ENCODE data around the gene ADAMTS3.
"Not testable (repeated sequence)": the region's sequence is repeated elsewhere in the genome, so short reads cannot be mapped to it uniquely, and the experiment has no call there.

Gene ADAMTS3

GRCh38 chr4:72467633-72468032, 101.4 kb downstream of the ADAMTS3 start:
- no peak for DNase-seq

- no peak for DNase-seq
Measured at GRCh38 chr4:72463724-72464123, 105.3 kb downstream of the ADAMTS3 start.

DNA sequence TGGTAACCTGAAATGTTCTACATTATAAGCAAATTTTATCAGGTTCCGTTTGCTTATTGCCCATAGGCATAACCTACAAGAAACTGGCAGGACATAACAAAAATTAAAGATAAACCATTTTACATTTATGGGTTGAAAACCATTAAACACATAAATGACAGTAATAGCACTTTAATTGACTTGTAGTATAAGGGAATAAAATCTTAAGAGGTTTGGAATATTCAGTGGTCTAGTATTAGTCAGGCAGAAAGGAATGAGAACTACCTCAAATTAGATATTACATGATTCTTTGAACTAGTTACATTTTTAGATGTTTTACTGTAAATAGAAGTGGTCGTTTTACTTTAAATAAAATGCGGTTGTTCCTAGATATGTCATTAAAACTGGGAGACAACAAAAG, 111.9 kb downstream of the ADAMTS3 start:
- DNase-seq = no peak

DNA sequence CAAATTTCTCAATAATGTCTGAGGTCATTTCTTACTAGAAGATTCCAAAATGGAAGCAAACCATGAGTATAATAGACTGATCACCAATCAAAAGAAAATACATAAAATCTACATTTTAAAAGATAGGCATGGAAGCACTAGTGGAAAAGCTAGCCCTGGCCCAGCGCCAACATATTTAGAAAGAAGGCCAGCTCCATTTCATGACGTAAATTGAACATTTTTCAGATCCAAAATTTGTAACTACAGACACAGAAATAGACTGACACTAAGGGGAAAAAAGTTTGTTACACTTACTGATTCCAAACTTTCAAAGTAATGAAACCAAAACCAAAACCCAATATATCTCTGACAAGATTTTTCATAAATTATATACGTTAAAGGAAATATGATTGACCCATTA, 117.7 kb downstream of the ADAMTS3 start:
- DNase-seq = no peak

DNA sequence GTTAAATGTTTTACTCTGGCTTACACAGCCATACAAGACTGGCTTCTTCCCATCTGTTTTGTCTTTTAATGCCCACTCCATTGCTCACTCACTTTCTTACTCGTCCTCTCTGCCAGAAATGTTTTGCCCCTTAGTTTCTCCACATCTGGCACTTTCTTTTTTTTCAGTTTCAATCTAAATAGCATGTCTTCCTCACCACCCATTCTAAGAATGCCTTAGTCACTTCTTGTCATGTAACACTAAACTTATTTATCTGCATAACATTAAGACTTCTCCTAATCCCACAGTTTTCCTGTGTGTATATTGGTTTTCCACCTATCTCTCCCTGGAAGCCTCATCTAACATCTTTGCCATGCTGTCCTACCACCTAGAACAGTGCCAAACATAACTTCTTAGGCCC, 119.3 kb downstream of the ADAMTS3 start:
- no peak for DNase-seq

GRCh38 chr4:72448231-72448630, 120.8 kb downstream of the ADAMTS3 start:
- no peak for DNase-seq

DNA sequence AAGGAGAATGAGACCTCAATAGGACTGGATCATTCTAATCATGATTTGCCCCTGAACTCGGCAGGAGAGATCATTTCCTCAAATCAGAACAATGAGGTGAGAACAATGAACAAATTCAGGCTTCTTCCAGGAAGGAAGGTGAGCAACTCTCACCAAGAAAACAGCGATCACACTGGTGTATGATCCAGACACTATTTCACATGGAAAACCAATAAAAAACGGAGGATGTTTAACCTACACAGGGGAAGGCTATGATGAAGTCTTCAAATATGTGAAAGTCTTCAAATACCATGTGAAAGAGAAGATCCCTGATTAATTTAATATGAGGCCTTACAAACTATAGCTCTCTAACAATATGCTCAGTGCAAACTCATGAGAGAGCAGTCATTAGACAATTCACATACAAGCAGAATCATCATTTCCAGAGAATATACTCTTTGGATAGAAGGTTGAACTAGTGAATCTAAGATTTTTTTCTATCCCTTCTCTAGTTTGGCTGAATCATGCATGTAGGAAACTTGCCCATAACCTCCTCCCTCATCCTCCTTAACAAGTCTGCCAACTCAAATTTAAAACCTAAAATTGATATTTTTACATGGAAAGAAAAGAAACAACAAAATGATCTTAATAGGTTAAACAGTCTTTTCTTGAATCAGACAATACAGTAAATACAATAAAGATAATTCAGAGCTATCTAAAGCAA, 122.5 kb downstream of the ADAMTS3 start:
- DNase-seq = no peak

GRCh38 chr4:72444092-72444491, 124.9 kb downstream of the ADAMTS3 start:
- no peak for DNase-seq

GRCh38 chr4:72442715-72443114, 126.3 kb downstream of the ADAMTS3 start:
- DNase-seq = no peak

DNA sequence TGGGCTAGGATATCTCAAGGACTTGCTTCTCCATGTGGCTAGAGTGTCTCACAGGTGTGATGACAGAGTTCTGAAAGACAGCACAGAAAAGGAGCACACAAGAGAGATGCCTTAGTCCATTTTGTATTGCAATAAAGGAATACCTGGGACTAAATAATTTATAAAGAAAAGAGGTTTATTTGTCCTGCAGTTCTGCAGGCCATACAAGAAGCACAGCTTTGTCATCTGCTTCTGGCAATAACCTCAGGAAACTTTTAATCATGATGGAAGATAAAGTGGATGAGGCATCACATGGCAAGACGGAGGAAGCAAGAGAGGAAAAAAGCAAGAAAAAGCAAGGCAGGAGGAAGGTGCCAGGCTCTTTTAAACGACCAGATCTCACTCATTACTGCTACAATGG, 126.9 kb downstream of the ADAMTS3 start:
- no peak for DNase-seq

DNA sequence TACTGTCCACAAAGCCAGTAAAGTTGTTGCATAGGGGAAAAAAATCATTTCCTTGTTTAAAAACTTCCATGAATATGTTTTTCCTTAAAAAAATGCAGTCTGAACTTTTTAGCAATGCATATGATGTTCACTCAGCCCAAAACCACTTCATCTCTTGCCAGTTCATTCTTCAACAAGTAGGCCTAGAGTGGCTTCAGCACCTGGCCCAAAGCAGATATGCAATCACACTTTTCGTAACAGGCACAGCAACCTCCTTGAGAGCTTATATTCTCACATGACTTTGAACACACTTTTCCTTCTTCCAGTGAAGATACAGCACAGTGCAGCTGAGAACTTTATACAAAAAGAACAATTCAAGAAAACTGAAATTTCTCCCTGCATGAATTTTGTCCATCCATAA, 128.6 kb downstream of the ADAMTS3 start:
- no peak for DNase-seq

GRCh38 chr4:72432975-72433374, 136.0 kb downstream of the ADAMTS3 start:
- DNase-seq = no peak

- no peak for DNase-seq
Measured at GRCh38 chr4:72432282-72432681, 136.7 kb downstream of the ADAMTS3 start.

- no peak for DNase-seq
Measured at GRCh38 chr4:72430988-72431387, 138.0 kb downstream of the ADAMTS3 start.

DNA sequence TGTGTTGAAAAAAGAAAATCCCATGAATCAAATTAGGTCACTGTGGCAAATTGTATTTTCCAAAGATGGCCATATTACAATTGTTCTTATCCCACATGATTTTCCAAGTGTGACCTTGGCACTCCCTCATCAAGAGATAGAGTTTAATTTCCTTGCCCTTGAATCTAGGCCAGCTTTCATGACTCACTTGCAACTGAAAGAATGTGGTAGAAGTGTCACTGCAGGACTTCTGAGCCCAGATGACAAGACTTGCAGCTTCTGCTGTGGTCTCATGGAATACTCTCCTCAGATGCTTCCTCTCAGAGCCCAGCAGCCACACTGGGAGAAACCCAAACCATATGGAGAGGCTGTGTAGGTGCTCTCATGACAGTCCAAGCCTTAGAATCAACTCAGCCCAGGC, 139.0 kb downstream of the ADAMTS3 start:
- no peak for DNase-seq

DNA sequence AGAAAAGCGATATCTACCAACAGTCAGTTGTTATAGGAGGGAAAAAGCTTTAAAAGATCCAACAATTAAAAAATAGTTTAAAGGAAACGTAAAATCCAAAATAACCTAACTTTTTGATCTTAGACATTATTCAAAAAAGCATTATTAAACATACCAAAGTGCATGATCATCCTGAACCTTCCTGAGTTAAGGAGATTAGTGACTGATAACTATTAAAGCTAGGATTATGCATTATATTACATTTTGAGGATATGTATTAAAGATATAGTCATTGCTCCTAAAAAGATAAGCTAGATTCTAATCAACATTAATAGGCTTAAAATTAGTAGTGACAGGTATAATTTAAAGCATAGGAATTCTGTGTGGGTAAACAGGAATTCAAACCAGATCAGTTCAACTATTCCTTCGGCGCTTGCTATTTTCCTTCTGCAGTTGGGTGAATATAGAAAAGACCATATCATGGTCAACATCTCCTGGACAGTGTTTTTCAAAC, 139.6 kb downstream of the ADAMTS3 start:
- DNase-seq = no peak

GRCh38 chr4:72427057-72427456, 142.0 kb downstream of the ADAMTS3 start:
- no peak for DNase-seq

GRCh38 chr4:72425908-72426307, 143.1 kb downstream of the ADAMTS3 start:
- DNase-seq = not testable (repeated sequence)

DNA sequence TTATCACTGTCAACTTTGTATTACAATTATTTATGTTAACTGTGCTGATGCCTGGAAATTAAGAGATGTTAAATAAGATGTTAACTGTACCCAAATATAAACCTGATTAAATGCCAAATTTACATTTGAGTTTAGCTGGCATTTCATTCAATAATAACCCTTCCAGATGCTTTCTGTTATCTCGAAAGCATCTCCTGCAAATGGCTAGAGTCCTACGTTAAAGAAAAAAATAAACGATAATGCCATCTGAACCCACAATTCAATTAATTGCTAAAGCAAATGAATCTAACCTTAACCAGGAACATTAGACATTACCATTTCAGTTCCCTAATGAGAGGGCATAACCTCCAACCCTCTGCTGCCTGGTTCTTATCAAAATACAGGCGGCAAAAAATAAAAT, 145.0 kb downstream of the ADAMTS3 start:
- DNase-seq = no peak

DNA sequence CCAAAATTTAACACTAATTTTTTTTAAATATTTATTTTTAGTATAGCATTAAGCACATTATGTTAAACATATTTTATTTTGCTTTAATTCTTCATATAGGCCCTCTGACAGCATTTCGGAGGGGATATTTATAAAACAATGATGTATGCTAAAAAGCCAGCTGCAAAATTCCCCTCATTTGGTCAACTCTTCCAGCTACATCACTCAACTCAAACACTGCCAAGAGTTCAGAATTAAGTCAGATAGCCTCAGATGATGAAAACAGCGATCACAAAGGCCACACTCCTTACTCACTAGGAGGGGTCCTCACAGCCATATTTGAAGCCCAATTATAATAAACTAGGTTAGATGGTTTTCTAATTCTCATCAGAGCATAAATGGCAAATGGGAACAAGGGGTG, 146.6 kb downstream of the ADAMTS3 start:
- no peak for DNase-seq

DNA sequence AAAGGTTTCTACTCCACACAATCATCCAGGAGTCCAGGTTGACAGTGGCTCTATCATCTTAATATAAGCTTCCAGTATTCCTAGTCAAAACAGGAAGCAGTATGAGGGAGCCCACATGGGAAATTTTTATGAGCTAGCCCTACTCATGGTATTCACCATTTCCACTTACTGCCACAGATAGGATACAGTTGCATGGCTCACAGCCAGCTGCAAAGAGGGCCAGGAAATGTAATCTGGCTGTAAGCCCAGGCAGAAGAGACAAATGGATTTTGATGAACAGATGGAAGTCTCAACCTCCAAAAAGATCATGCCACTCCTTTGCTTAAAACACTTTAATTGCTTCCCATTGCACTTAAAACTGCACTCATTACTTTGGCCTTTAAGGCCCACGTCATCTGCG, 150.6 kb downstream of the ADAMTS3 start:
- DNase-seq = no peak

DNA sequence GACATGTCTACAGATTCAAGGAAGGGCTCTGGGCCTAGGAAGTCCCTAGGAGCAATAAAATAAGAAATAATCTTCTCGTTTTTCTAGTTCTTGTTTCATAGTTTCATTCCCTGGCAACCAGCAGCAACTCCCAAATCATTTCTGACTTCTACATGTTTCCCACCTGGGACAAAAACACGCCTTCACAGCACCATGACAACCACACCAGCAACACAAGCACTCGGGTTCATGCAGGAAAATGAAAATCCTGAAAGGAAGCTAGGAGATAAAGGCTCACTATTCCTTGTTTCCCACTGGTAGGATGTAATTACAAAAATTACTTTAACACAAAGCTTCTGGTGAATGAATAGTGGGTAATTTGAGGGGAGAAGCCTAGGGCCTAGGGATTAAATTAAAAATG, 158.9 kb downstream of the ADAMTS3 start:
- no peak for DNase-seq

- no peak for DNase-seq
Measured at GRCh38 chr4:72408568-72408967, 160.5 kb downstream of the ADAMTS3 start.

DNA sequence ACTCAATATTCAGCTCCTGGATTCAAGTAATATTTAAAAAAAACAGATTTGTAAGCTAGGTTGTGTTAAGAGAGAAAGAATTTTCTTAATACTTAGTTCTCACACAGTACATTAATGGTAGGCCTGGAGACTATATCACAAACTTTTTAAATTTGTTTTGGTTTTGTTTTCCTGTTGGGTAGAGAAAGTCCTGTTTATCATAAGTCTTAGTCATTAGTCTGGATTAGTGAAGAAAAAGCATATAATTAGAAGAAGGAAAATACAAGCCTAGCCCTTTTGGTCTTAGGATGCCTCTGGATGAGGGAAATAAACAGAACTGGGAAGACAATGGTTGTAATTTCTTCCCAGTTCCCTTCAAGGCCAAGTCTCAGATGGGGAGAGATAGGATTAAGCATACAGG, 163.6 kb downstream of the ADAMTS3 start:
- DNase-seq = no peak

- no peak for DNase-seq
Measured at GRCh38 chr4:72397314-72397713, 171.7 kb downstream of the ADAMTS3 start.
